ENCODE results near the gene FAM107B. TPM values are rescaled to one million over a fixed set of nuclear protein-coding genes. Genes with fewer than 3 reads are reported as not detected.

FAM107B gene
- total and polyA plus RNA-seq, 2 donors (not counting 3 experiments of a cell fraction or from before 2014, with no cell fraction given): 39.2 to 176 TPM

DNA sequence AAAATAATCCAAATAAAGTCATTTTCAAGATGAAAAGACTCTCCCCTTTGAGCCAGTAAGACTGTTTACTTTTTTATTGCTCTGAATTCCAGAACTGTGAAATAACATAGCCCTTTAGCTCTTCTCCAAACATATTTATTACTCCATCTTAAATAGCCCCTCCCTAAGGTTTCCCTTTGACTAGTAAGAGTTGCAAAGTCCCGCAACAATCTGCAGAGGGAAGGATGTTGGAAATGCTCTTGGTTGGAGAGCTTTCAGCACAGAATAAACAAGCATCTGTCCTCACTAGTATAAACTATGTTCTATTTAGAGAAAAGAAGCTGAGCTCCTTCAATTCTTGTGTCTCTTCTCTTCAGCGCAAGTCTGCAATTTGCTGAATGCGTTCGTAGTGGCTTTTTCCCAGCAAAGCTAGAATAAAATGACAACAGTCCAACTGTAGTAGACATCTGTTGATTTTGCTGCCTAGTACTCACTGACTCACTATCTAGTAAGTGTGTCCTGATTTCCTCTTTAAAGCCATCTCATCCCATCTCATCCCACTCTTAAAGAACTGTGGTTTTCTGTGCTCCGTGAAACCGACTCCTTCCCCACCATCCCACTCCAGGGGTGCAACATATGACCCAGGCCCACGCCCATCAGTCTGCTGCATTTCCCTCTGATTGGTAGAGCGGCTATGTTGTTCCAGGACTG lies 104.0 kb downstream of the FAM107B start:
- intact Hi-C loops (cut with micrococcal nuclease) (no loop called here), dilution Hi-C loops (cut with MboI; ENCODE audit: extremely low pct_ligation_motif_present, low sequenced_read_pairs) (no loop called here)
- POLR2A ChIA-PET: no interaction called here
- H2AFZ ChIP-seq (ENCODE audit: low read depth, low read length): no peak overlapping the region
- peaks cover 0 to 5% of the 10 kb centered on the region in 2 experiments for H3K27me3 ChIP-seq (ENCODE audit: control insufficient read depth in 2 of 2, insufficient read depth in 2 of 2, low read length in 2 of 2)
- H3K9ac ChIP-seq (replicated peaks; ENCODE audit: extremely low read depth, insufficient read depth, low read length): no peak overlapping the region
- CTCF ChIA-PET: interaction anchor here (1.2 kb wide), 1 partner anchor 152 kb away, joined by 3 read pairs; no protein-coding TSS in a partner anchor
- TF ChIP-seq POLR2A (IDR thresholded peaks at IDR 0.05; ENCODE audit: low read depth, low read length) (no peak), JUN (IDR thresholded peaks at IDR 0.05; ENCODE audit: borderline replicate concordance, insufficient read depth, insufficient read length, low read depth) (no peak)
- TF ChIP-seq, protein P1, sequence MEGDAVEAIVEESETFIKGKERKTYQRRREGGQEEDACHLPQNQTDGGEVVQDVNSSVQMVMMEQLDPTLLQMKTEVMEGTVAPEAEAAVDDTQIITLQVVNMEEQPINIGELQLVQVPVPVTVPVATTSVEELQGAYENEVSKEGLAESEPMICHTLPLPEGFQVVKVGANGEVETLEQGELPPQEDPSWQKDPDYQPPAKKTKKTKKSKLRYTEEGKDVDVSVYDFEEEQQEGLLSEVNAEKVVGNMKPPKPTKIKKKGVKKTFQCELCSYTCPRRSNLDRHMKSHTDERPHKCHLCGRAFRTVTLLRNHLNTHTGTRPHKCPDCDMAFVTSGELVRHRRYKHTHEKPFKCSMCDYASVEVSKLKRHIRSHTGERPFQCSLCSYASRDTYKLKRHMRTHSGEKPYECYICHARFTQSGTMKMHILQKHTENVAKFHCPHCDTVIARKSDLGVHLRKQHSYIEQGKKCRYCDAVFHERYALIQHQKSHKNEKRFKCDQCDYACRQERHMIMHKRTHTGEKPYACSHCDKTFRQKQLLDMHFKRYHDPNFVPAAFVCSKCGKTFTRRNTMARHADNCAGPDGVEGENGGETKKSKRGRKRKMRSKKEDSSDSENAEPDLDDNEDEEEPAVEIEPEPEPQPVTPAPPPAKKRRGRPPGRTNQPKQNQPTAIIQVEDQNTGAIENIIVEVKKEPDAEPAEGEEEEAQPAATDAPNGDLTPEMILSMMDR (IDR thresholded peaks at IDR 0.05; ENCODE audit: extremely low read depth in 1 of 2, insufficient read depth in 1 of 2, low read depth in 1 of 2, low read length in 2 of 2): no peak
- no peak overlapping the region for H3K4me3 ChIP-seq (replicated peaks in 1 of 3; ENCODE audit: insufficient read depth in 1 of 3, low read depth in 1 of 3, low read length in 3 of 3)
- H3K9me1 ChIP-seq (replicated peaks; ENCODE audit: control insufficient read depth, extremely low read depth, insufficient read depth, low read length): no peaks in the 10 kb centered on the region
- no peaks in the 10 kb centered on the region for H4K20me1 ChIP-seq (replicated peaks; ENCODE audit: control insufficient read depth, extremely low read depth, insufficient read depth, low read length)
- no peak overlapping the region for H3K27ac ChIP-seq (ENCODE audit: insufficient read depth, low read depth, low read length)
- no peaks in the 10 kb centered on the region for H3K4me1 ChIP-seq (ENCODE audit: control insufficient read depth, extremely low read depth, insufficient read depth, low read length)
- no peaks in the 10 kb centered on the region for H3K9me3 ChIP-seq (replicated peaks; ENCODE audit: control insufficient read depth, insufficient read depth, low read length)
- BruUV-seq (replicated peaks): no TSS peak
- no peaks in the 10 kb centered on the region for H3K36me3 ChIP-seq (ENCODE audit: control insufficient read depth in 2 of 2, extremely low read depth in 1 of 2, insufficient read depth in 2 of 2, low read length in 2 of 2)
- H3K4me2 ChIP-seq (ENCODE audit: insufficient read depth, low read length): no peak overlapping the region
- FAIRE-seq (no peak), DNase-seq (ENCODE audit: low read depth, low spot score) (no peak)
- no peaks in the 10 kb centered on the region for H3K79me2 ChIP-seq (ENCODE audit: control insufficient read depth, insufficient read depth, low read length)

DNA sequence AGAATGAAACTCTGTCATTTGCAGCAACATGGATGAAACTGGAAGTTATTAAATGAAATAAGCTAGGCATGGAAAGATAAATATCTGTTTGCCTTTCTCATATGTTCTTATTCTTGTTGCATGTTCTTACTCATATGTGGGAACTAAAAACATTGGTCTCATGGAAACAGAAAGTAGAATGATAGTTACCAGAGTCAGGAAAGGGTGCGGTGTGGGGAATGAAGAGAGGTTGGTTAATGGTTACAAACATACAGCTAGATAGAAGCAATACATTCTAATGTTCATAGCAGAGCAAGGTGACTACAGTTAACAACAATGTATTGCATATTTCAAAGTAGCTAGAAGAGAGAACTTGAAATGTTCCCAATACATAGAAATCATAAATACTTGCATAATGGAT lies 105.1 kb downstream of the FAM107B start:
- Histone ChIP-seq H3K4me1 (ENCODE audit: control insufficient read depth, extremely low read depth, insufficient read depth, low read length) (no peaks in the 10 kb centered on the region), H3K9ac (replicated peaks; ENCODE audit: extremely low read depth, insufficient read depth, low read length) (no peak overlapping the region), H4K20me1 (replicated peaks; ENCODE audit: control insufficient read depth, extremely low read depth, insufficient read depth, low read length) (no peaks in the 10 kb centered on the region), H3K36me3 (ENCODE audit: control insufficient read depth in 2 of 2, extremely low read depth in 1 of 2, insufficient read depth in 2 of 2, low read length in 2 of 2) (no peaks in the 10 kb centered on the region), H3K9me3 (replicated peaks; ENCODE audit: control insufficient read depth, insufficient read depth, low read length) (no peaks in the 10 kb centered on the region), H3K27ac (ENCODE audit: insufficient read depth, low read depth, low read length) (no peak overlapping the region), H3K79me2 (ENCODE audit: control insufficient read depth, insufficient read depth, low read length) (no peaks in the 10 kb centered on the region), H3K4me3 (replicated peaks in 1 of 3; ENCODE audit: insufficient read depth in 1 of 3, low read depth in 1 of 3, low read length in 3 of 3) (no peak overlapping the region), H3K27me3 (ENCODE audit: control insufficient read depth in 2 of 2, insufficient read depth in 2 of 2, low read length in 2 of 2) (peaks cover 0 to 5% of the 10 kb centered on the region in 2 experiments), H2AFZ (ENCODE audit: low read depth, low read length) (no peak overlapping the region), H3K4me2 (ENCODE audit: insufficient read depth, low read length) (no peak overlapping the region), H3K9me1 (replicated peaks; ENCODE audit: control insufficient read depth, extremely low read depth, insufficient read depth, low read length) (no peaks in the 10 kb centered on the region)
- no TSS peak for BruUV-seq (replicated peaks)
- DNase-seq (ENCODE audit: low read depth, low spot score) (no peak), FAIRE-seq (no peak)
- CTCF ChIA-PET: interaction anchor here (0.6 kb wide), 1 partner anchor 75 kb away, joined by 3 read pairs; no protein-coding TSS in a partner anchor
- dilution Hi-C loops (cut with MboI; ENCODE audit: extremely low pct_ligation_motif_present, low sequenced_read_pairs): no loop called here
- TF ChIP-seq, protein P1 (IDR thresholded peaks at IDR 0.05; ENCODE audit: extremely low read depth in 1 of 2, insufficient read depth in 1 of 2, low read depth in 1 of 2, low read length in 2 of 2): no peak
- TF ChIP-seq MYC (IDR thresholded peaks at IDR 0.05; ENCODE audit: low read depth, low read length) (no peak), EZH2 (IDR thresholded peaks at IDR 0.05; ENCODE audit: borderline replicate concordance, low read depth, low read length, severe bottlenecking) (no peak), POLR2A (IDR thresholded peaks at IDR 0.05; ENCODE audit: low read depth, low read length) (no peak), GATA2 (IDR thresholded peaks at IDR 0.05; ENCODE audit: insufficient read depth, insufficient read length, low read depth, low read length) (no peak), JUN (IDR thresholded peaks at IDR 0.05; ENCODE audit: borderline replicate concordance, insufficient read depth, insufficient read length, low read depth) (no peak), FOS (IDR thresholded peaks at IDR 0.05; ENCODE audit: borderline replicate concordance, insufficient read depth, low read length) (no peak), POLR2AphosphoS5 (IDR thresholded peaks at IDR 0.05; ENCODE audit: insufficient read depth, low read depth, low read length) (no peak)
- TF ChIP-seq, protein P2, sequence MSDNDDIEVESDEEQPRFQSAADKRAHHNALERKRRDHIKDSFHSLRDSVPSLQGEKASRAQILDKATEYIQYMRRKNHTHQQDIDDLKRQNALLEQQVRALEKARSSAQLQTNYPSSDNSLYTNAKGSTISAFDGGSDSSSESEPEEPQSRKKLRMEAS (IDR thresholded peaks at IDR 0.05; ENCODE audit: insufficient read depth, insufficient read length): no peak
- intact Hi-C loops (cut with micrococcal nuclease): no loop called here
- POLR2A ChIA-PET: no interaction called here

All from endothelial cell of umbilical vein (primary cell).